Activated CD4-positive, alpha-beta T cell treated with anti-CD3 and anti-CD28 coated beads, Interleukin-10, Interleukin-2, amounts not matched to agents 100 ng/mL and 50 ng/mL, durations not matched to agents 16 hours and 8 hours (primary cell): ENCODE measurements around the gene PRKAG1.

Experiments
- DNase-seq: peaks from one replicate; pipeline ENCODE4 v3.0.0-alpha.2; 2020

The PRKAG1 gene

GRCh38 chr12:49000346-49000745 lies 18.2 kb downstream of the PRKAG1 start:
- DNase-seq = no peak

- peak; percentile 60 for DNase-seq
These were observed 19.0 kb downstream of the PRKAG1 start, which contains the start of gene DDN for GRCh38 chr12:48999371-49000131. Gene DDN (minus strand): TSS chr12:48999375. CDS start chr12:48999287, 88 bp downstream.

- DNase-seq = peak; percentile 21
These were observed 19.9 kb downstream of the PRKAG1 start for GRCh38 chr12:48998497-48999353.

- DNase-seq = peak; percentile 37
These were observed 20.7 kb downstream of the PRKAG1 start for GRCh38 chr12:48997719-48998496.

- DNase-seq = peak; percentile 65
These were observed 21.5 kb downstream of the PRKAG1 start for GRCh38 chr12:48996794-48997718.

- DNase-seq = peak; percentile 55
These were observed 23.3 kb downstream of the PRKAG1 start for GRCh38 chr12:48995086-48995879.

GRCh38 chr12:48994224-48995085 lies 24.1 kb downstream of the PRKAG1 start:
- DNase-seq = no peak

- no peak for DNase-seq
These were observed 24.8 kb downstream of the PRKAG1 start for GRCh38 chr12:48993787-48994186.

GRCh38 chr12:48991247-48992050 lies 27.1 kb downstream of the PRKAG1 start:
- DNase-seq = no peak

- DNase-seq = no peak
These were observed 28.0 kb downstream of the PRKAG1 start for GRCh38 chr12:48990552-48990951.

GRCh38 chr12:48988030-48988649 lies 30.4 kb downstream of the PRKAG1 start:
- DNase-seq = peak; percentile 75

GRCh38 chr12:48986720-48987291 lies 31.8 kb downstream of the PRKAG1 start:
- DNase-seq = no peak

- no peak for DNase-seq
These were observed 32.7 kb downstream of the PRKAG1 start for GRCh38 chr12:48985901-48986300.

GRCh38 chr12:48985475-48985897 lies 33.1 kb downstream of the PRKAG1 start:
- no peak for DNase-seq

- no peak for DNase-seq
These were observed 36.0 kb downstream of the PRKAG1 start for GRCh38 chr12:48982397-48983080.

- no peak for DNase-seq
These were observed 36.8 kb downstream of the PRKAG1 start for GRCh38 chr12:48981757-48982157.

- DNase-seq = peak; percentile 53
These were observed 37.4 kb downstream of the PRKAG1 start for GRCh38 chr12:48980953-48981756.
